ENCODE data around the gene LAG3.

The LAG3 gene

DNA sequence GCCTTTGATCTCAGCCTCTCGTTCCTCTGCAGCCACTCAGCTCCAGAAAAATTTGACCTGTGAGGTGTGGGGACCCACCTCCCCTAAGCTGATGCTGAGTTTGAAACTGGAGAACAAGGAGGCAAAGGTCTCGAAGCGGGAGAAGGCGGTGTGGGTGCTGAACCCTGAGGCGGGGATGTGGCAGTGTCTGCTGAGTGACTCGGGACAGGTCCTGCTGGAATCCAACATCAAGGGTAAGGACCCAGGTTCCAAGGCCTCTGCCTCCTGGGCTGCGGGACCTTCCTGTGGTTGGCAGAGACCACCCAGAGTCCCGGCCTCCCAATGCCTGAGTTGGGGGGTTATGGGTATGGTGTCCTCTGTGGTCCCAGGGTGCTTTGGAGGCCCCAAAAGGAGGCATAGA, 44.8 kb downstream of the LAG3 start:
- no peak for DNase-seq (ENCODE audit: low read depth)
- TF ChIP-seq, protein P1, sequence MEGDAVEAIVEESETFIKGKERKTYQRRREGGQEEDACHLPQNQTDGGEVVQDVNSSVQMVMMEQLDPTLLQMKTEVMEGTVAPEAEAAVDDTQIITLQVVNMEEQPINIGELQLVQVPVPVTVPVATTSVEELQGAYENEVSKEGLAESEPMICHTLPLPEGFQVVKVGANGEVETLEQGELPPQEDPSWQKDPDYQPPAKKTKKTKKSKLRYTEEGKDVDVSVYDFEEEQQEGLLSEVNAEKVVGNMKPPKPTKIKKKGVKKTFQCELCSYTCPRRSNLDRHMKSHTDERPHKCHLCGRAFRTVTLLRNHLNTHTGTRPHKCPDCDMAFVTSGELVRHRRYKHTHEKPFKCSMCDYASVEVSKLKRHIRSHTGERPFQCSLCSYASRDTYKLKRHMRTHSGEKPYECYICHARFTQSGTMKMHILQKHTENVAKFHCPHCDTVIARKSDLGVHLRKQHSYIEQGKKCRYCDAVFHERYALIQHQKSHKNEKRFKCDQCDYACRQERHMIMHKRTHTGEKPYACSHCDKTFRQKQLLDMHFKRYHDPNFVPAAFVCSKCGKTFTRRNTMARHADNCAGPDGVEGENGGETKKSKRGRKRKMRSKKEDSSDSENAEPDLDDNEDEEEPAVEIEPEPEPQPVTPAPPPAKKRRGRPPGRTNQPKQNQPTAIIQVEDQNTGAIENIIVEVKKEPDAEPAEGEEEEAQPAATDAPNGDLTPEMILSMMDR (conservative IDR thresholded peaks at IDR 0.05; ENCODE audit: control insufficient read depth, insufficient read depth, low read depth, low read length): no peak
- H3K4me3 ChIP-seq (ENCODE audit: control insufficient read depth, low read depth, low read length): no peak overlapping the region

GRCh38 chr12:6817662-6818157, 45.4 kb downstream of the LAG3 start:
- TF ChIP-seq, protein P1 (conservative IDR thresholded peaks at IDR 0.05; ENCODE audit: control insufficient read depth, insufficient read depth, low read depth, low read length): no peak
- H3K4me3 ChIP-seq (ENCODE audit: control insufficient read depth, low read depth, low read length): no peak overlapping the region
- no peak for DNase-seq (ENCODE audit: low read depth)

DNA sequence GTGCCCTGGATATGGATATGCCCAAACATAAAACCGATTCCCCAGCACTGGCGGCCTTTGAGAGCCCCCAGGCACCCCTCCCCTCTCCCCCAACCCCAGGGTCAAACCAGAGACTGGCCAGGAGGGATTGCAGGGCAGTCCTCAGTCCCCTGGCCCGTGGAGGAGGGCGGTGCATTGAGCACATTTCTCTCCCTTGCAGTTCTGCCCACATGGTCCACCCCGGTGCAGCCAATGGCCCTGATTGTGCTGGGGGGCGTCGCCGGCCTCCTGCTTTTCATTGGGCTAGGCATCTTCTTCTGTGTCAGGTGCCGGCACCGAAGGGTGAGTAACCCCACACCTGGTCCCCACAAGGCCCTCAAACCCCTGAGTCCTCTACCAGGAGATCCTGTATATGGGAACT, 45.9 kb downstream of the LAG3 start:
- DNase-seq (ENCODE audit: low read depth): no peak
- TF ChIP-seq, protein P1 (conservative IDR thresholded peaks at IDR 0.05; ENCODE audit: control insufficient read depth, insufficient read depth, low read depth, low read length): no peak
- H3K4me3 ChIP-seq (ENCODE audit: control insufficient read depth, low read depth, low read length): no peak overlapping the region

DNA sequence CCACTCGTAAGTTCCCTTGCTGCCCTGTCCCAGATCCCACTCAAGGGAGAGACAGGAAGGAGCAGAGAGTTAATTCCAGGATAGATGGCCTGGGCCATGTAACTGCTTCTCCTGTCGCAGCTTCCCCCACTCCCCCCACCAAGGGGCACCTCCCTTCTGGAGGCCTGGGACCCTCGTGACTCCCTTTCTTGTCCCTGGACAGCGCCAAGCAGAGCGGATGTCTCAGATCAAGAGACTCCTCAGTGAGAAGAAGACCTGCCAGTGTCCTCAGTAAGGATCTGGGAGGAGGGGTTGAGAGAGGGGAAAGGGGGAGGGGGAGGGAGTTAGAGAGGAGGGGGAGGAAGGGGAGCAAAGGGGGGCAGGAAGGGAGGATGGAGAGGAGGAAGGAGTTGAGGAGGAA, 46.3 kb downstream of the LAG3 start:
- no peak for DNase-seq (ENCODE audit: low read depth)
- TF ChIP-seq, protein P1 (conservative IDR thresholded peaks at IDR 0.05; ENCODE audit: control insufficient read depth, insufficient read depth, low read depth, low read length): no peak
- no peak overlapping the region for H3K4me3 ChIP-seq (ENCODE audit: control insufficient read depth, low read depth, low read length)

DNA sequence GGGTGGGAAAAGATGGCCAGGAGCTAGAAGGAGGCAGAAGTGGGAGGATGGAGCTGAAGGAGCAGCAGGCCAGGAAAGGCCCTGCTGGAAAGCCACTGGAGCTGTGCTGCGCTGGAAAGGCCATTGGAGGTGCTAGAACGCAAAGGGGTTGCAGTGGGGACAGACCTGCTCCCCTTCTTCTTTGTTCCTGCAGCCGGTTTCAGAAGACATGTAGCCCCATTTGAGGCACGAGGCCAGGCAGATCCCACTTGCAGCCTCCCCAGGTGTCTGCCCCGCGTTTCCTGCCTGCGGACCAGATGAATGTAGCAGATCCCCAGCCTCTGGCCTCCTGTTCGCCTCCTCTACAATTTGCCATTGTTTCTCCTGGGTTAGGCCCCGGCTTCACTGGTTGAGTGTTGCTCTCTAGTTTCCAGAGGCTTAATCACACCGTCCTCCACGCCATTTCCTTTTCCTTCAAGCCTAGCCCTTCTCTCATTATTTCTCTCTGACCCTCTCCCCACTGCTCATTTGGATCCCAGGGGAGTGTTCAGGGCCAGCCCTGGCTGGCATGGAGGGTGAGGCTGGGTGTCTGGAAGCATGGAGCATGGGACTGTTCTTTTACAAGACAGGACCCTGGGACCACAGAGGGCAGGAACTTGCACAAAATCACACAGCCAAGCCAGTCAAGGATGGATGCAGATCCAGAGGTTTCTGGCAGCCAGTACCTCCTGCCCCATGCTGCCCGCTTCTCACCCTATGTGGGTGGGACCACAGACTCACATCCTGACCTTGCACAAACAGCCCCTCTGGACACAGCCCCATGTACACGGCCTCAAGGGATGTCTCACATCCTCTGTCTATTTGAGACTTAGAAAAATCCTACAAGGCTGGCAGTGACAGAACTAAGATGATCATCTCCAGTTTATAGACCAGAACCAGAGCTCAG, 47.0 kb downstream of the LAG3 start:
- TF ChIP-seq, protein P1 (conservative IDR thresholded peaks at IDR 0.05; ENCODE audit: control insufficient read depth, insufficient read depth, low read depth, low read length): no peak
- DNase-seq (ENCODE audit: low read depth): no peak
- no peak overlapping the region for H3K4me3 ChIP-seq (ENCODE audit: control insufficient read depth, low read depth, low read length)

GRCh38 chr12:6820166-6820565, 47.8 kb downstream of the LAG3 start:
- TF ChIP-seq, protein P1 (conservative IDR thresholded peaks at IDR 0.05; ENCODE audit: control insufficient read depth, insufficient read depth, low read depth, low read length): no peak
- no peak for DNase-seq (ENCODE audit: low read depth)
- no peak overlapping the region for H3K4me3 ChIP-seq (ENCODE audit: control insufficient read depth, low read depth, low read length)

Measured in fibroblast of mammary gland (primary cell).